SK-N-MC (cell line): ENCODE data around the gene ZNF189.

Experiments used
- DNase-seq: peaks from one replicate; pipeline ENCODE4 v3.0.0-alpha.2; 2011; ENCODE audit warnings: low read depth, low spot score
- H3K27ac ChIP-seq: fragments of 200-600 bp; sonication (generic); 2 replicates; pipeline ENCODE4 v1.5.1; 2016; ENCODE audit warnings: mixed run types
- H3K36me3 ChIP-seq: fragments of 200-600 bp; sonication (generic); 2 replicates; pipeline ENCODE4 v1.6.1; 2017; ENCODE audit warnings: antibody characterized with exemption, low read length, mixed read lengths; ENCODE audit not compliant: insufficient read depth
- H3K4me3 ChIP-seq: fragments of 200-600 bp; sonication (generic); 2 replicates; pipeline ENCODE4 v1.5.1; 2016
- H3K9ac ChIP-seq: fragments of 200-600 bp; sonication (generic); 2 replicates; pipeline ENCODE4 v1.8.0; 2017; ENCODE audit warnings: mixed run types, mixed read lengths; ENCODE audit not compliant: insufficient read length
- H3K9me3 ChIP-seq: fragments of 200-600 bp; sonication (generic); 2 replicates; pipeline ENCODE4 v1.6.1; 2017; ENCODE audit warnings: low read depth, mild to moderate bottlenecking, antibody characterized with exemption, low read length, moderate library complexity, mixed read lengths
- EZH2 ChIP-seq: fragments of 200-600 bp; sonication (generic); IDR thresholded peaks from one replicate; pipeline ENCODE4 v1.6.1; 2017; ENCODE audit warnings: antibody characterized with exemption
- FOXP2 ChIP-seq: optimal IDR thresholded peaks from 2 replicates; pipeline ENCODE3; 2011; ENCODE audit warnings: mild to moderate bottlenecking, moderate library complexity; ENCODE audit not compliant: insufficient read depth; ENCODE audit errors: extremely low read length, control extremely low read depth
- POLR2AphosphoS5 ChIP-seq: IDR thresholded peaks from 2 replicates; pipeline ENCODE4 v1.6.1; 2012; ENCODE audit warnings: mild to moderate bottlenecking, low read depth, low read length, borderline replicate concordance

ZNF189 gene

GRCh38 chr9:101458963-101459631 lies 60.4 kb downstream of the ZNF189 start:
- no peak overlapping the region for H3K4me3 ChIP-seq
- no peak for TF ChIP-seq EZH2
- TF ChIP-seq FOXP2 = no peak
- TF ChIP-seq POLR2AphosphoS5 = no peak
- no peaks in the 10 kb centered on the region for H3K9me3 ChIP-seq
- no peaks in the 10 kb centered on the region for H3K36me3 ChIP-seq
- H3K9ac ChIP-seq = no peak overlapping the region
- peak; percentile 37 for DNase-seq
- no peak overlapping the region for H3K27ac ChIP-seq
